SU-DHL-6 (cell line): Measurements from ENCODE around the gene SMIM1.
"Not testable (repeated sequence)": the region's sequence is repeated elsewhere in the genome, so short reads cannot be mapped to it uniquely, and the experiment has no call there.

ENCODE experiments used
- H2AFZ ChIP-seq: fragments of 200-600 bp; sonication (generic); 2 replicates; pipeline ENCODE4 v1.6.1; 2014; ENCODE audit warnings: low read depth, mild to moderate bottlenecking, moderate library complexity, mixed read lengths, antibody characterized with exemption, low read length; ENCODE audit not compliant: severe bottlenecking
- H3F3A ChIP-seq: fragments of 200-600 bp; shearing (Covaris generic); 2 replicates; pipeline ENCODE4 v1.6.0; 2016; ENCODE audit warnings: antibody characterized with exemption, mild to moderate bottlenecking; ENCODE audit not compliant: insufficient read depth
- H3K27ac ChIP-seq: fragments of 200-600 bp; sonication (generic); 2 replicates; pipeline ENCODE4 v1.5.1; 2016; ENCODE audit warnings: low read depth, mild to moderate bottlenecking, low read length, moderate library complexity, mixed read lengths
- H3K27me3 ChIP-seq: fragments of 200-600 bp; sonication (generic), shearing (Covaris generic); 2 replicates; pipeline ENCODE4 v1.6.0; 2014; ENCODE audit warnings: mild to moderate bottlenecking, low read length
- H3K36me3 ChIP-seq: fragments of 200-600 bp; sonication (generic); 2 replicates; pipeline ENCODE4 v1.6.1; 2014; ENCODE audit warnings: mild to moderate bottlenecking, low read length, mixed read lengths
- H3K4me2 ChIP-seq: fragments of 300-600, 200-600 bp; shearing (Covaris generic), sonication (generic); 2 replicates; pipeline ENCODE4 v1.6.0; 2014; ENCODE audit warnings: low read length, low read depth, mild to moderate bottlenecking; ENCODE audit not compliant: poor library complexity, severe bottlenecking
- H3K4me3 ChIP-seq: fragments of 200-600 bp; sonication (generic); 2 replicates; pipeline ENCODE4 v1.5.1; 2014; ENCODE audit warnings: antibody characterized with exemption, low read length, mild to moderate bottlenecking, mixed read lengths; ENCODE audit not compliant: insufficient read depth, poor library complexity, severe bottlenecking
- H3K79me2 ChIP-seq: fragments of 200-600 bp; sonication (generic); 2 replicates; pipeline ENCODE4 v1.6.1; 2014; ENCODE audit warnings: mild to moderate bottlenecking, low read length, moderate library complexity; ENCODE audit not compliant: insufficient read depth
- H3K9ac ChIP-seq: fragments of 200-600 bp; sonication (generic); 2 replicates; pipeline ENCODE4 v1.7.0; 2014; ENCODE audit warnings: mild to moderate bottlenecking, low read length
- H3K9me2 ChIP-seq: fragments of 200-600 bp; sonication (generic); replicated peaks from 2 replicates; pipeline ENCODE4 v1.6.1; 2014; ENCODE audit warnings: low read length; ENCODE audit not compliant: insufficient read depth
- H3K9me3 ChIP-seq: fragments of 200-600 bp; sonication (generic); 2 replicates; pipeline ENCODE4 v1.6.1; 2014; ENCODE audit warnings: low read length, mixed read lengths; ENCODE audit not compliant: insufficient read depth
- H4K20me1 ChIP-seq: fragments of 200-600 bp; sonication (generic); 2 replicates; pipeline ENCODE4 v1.6.1; 2014; ENCODE audit warnings: low read depth, mild to moderate bottlenecking, antibody characterized with exemption, low read length, moderate library complexity, mixed read lengths
- CTCF ChIP-seq: fragments of 200-600 bp; sonication (generic); IDR thresholded peaks from one replicate; pipeline ENCODE4 v1.5.1; 2017; ENCODE audit warnings: antibody characterized with exemption, mild to moderate bottlenecking, low read length, moderate library complexity; ENCODE audit not compliant: insufficient read depth, poor library complexity, severe bottlenecking
- EZH2phosphoT487 ChIP-seq: fragments of 200-600 bp; sonication (generic), shearing (Covaris generic); conservative IDR thresholded peaks from 2 replicates; pipeline ENCODE4 v1.6.1; 2018; ENCODE audit warnings: mild to moderate bottlenecking, antibody characterized with exemption, low read length, moderate library complexity, mixed read lengths

SMIM1 gene

GRCh38 chr1:3795453-3796214 lies 23.1 kb downstream of the SMIM1 start:
- Histone ChIP-seq H3K27ac (no peak overlapping the region), H3K9me3 (no peaks in the 10 kb centered on the region), H3K79me2 (peaks cover 15% of the 10 kb centered on the region; the same call in 1 of the 2 replicates), H3K4me3 (peak overlapping the region; percentile 76), H3K27me3 (no peaks in the 10 kb centered on the region), H4K20me1 (no peaks in the 10 kb centered on the region), H3K9ac (peak overlapping the region; percentile 62), H3K9me2 (no peaks in the 10 kb centered on the region), H2AFZ (no peak overlapping the region), H3K36me3 (no peaks in the 10 kb centered on the region), H3F3A (no peaks in the 10 kb centered on the region), H3K4me2 (peak overlapping the region; percentile 58)
- TF ChIP-seq EZH2phosphoT487, result no peak
- TF ChIP-seq CTCF, result no peak

- no peaks in the 10 kb centered on the region for H3K9me3 ChIP-seq
- no peak within 1 kb of the TSS for H3K27ac ChIP-seq
- H4K20me1 ChIP-seq, result no peaks in the 10 kb centered on the region
- no peaks in the 10 kb centered on the region for H3K9me2 ChIP-seq
- H3K9ac ChIP-seq, result peak within 1 kb of the TSS; percentile 62
- H2AFZ ChIP-seq, result peak within 1 kb of the TSS; percentile 61
- H3K4me3 ChIP-seq, result peak within 1 kb of the TSS; percentile 76
- H3K27me3 ChIP-seq, result no peaks in the 10 kb centered on the region
- no peaks in the 10 kb centered on the region for H3K36me3 ChIP-seq
- no peak for TF ChIP-seq EZH2phosphoT487
- no peak for TF ChIP-seq CTCF
- no peaks in the 10 kb centered on the region for H3F3A ChIP-seq
- peak within 1 kb of the TSS; percentile 58 for H3K4me2 ChIP-seq
- H3K79me2 ChIP-seq, result peaks cover 15% of the 10 kb centered on the region; the same call in 1 of the 2 replicates
These were observed 23.9 kb downstream of the SMIM1 start, which contains the start of gene LRRC47 for GRCh38 chr1:3796215-3797061. TSS of gene LRRC47 (minus strand) at chr1:3796498. CDS start at chr1:3796476, 22 bp downstream.

- Histone ChIP-seq H3K9me3 (no peaks in the 10 kb centered on the region), H3K27me3 (no peaks in the 10 kb centered on the region)
These were observed 27.6 kb downstream of the SMIM1 start for GRCh38 chr1:3799976-3800685.

GRCh38 chr1:3800795-3801194 lies 28.2 kb downstream of the SMIM1 start:
- H3K9ac ChIP-seq, H3F3A ChIP-seq, H3K79me2 ChIP-seq, H3K27me3 ChIP-seq, H3K4me3 ChIP-seq, H3K9me2 ChIP-seq, H3K36me3 ChIP-seq, H4K20me1 ChIP-seq, H3K27ac ChIP-seq, H3K4me2 ChIP-seq, H3K9me3 ChIP-seq, H2AFZ ChIP-seq: not testable (repeated sequence)

More at GRCh38 chr1:3799976-3800685, 27.6 kb downstream of the SMIM1 start:
- peaks cover 6% of the 10 kb centered on the region; the same call in 1 of the 2 replicates for H3K79me2 ChIP-seq
- H3K4me2 ChIP-seq, result no peak overlapping the region
- no peak overlapping the region for H2AFZ ChIP-seq
- no peak overlapping the region for H3K4me3 ChIP-seq
- H3K9me2 ChIP-seq, result no peaks in the 10 kb centered on the region
- H3K27ac ChIP-seq, result no peak overlapping the region
- H3F3A ChIP-seq, result no peaks in the 10 kb centered on the region
- no peak overlapping the region for H3K9ac ChIP-seq
- TF ChIP-seq CTCF (no peak), EZH2phosphoT487 (no peak)
- no peaks in the 10 kb centered on the region for H3K36me3 ChIP-seq
- H4K20me1 ChIP-seq, result no peaks in the 10 kb centered on the region
